C4-2B (cell line): ENCODE data around the gene OPRL1.

ENCODE experiments used
- CTCF ChIP-seq: fragments of 450-650 bp; conservative IDR thresholded peaks from 2 replicates; pipeline ENCODE4 v1.5.1; 2017; ENCODE audit warnings: mild to moderate bottlenecking
- ZFX ChIP-seq: fragments of 450-650 bp; IDR thresholded peaks from 2 replicates; pipeline ENCODE4 v1.6.1; 2017

DNA sequence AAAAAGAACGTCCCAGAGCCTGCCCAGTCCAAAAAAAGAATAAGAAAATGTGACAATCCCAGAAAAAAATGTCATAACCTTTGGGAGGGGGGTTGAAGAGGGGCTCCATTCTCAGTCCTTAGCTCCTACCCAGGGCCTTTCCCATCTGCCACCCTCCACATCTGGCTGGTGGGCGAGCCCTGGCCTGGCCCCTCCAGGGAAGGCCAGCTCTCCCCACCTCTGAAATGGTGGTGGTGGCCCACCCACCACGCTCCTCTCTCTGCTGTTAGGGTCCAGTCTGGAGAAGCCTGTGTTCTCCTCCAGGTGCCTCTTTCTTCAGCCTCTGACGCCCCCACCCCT lies 979 bp upstream of the OPRL1 start:
- no peak for TF ChIP-seq CTCF
- TF ChIP-seq ZFX: no peak
